ENCODE measurements around the gene ATXN1.
A peak's percentile ranks its signal among the peaks of the same experiment; 100 is the strongest.

The ATXN1 gene

GRCh38 chr6:16505711-16506357 lies 255.4 kb downstream of the ATXN1 start:
- H3K27me3 ChIP-seq (ENCODE audit: insufficient read depth, poor library complexity, severe bottlenecking), result no peaks in the 10 kb centered on the region
- no peak for DNase-seq (ENCODE audit: low read depth in 1 of 2, low spot score in 1 of 2)
- H3K4me3 ChIP-seq (replicated peaks; ENCODE audit: insufficient read depth, low read length), result no peak overlapping the region
- no peak overlapping the region for H3K27ac ChIP-seq (replicated peaks)
- TF ChIP-seq POLR2AphosphoS5 (IDR thresholded peaks at IDR 0.05; ENCODE audit: low read depth) (no peak), REST (IDR thresholded peaks at IDR 0.05; ENCODE audit: insufficient replicate concordance, low read depth) (no peak), CTCF (IDR thresholded peaks at IDR 0.05; ENCODE audit: insufficient read depth, low read length) (no peak), GABPA (IDR thresholded peaks at IDR 0.05; ENCODE audit: low read depth) (no peak), SPI1 (IDR thresholded peaks at IDR 0.05; ENCODE audit: borderline replicate concordance, low read depth) (no peak)

- TF ChIP-seq POLR2AphosphoS5 (IDR thresholded peaks at IDR 0.05; ENCODE audit: low read depth), result no peak
These were observed 256.7 kb downstream of the ATXN1 start for GRCh38 chr6:16504609-16505008.

GRCh38 chr6:16503970-16504415 lies 257.3 kb downstream of the ATXN1 start:
- Histone ChIP-seq H3K4me3 (replicated peaks; ENCODE audit: insufficient read depth, low read length) (no peak overlapping the region), H3K27ac (replicated peaks) (no peak overlapping the region), H3K27me3 (ENCODE audit: insufficient read depth, poor library complexity, severe bottlenecking) (no peaks in the 10 kb centered on the region)
- TF ChIP-seq SPI1 (IDR thresholded peaks at IDR 0.05; ENCODE audit: borderline replicate concordance, low read depth), result peak; percentile 80; the same call in 1 of the 2 replicates
- no peak for TF ChIP-seq CTCF (IDR thresholded peaks at IDR 0.05; ENCODE audit: insufficient read depth, low read length)
- no peak for TF ChIP-seq GABPA (IDR thresholded peaks at IDR 0.05; ENCODE audit: low read depth)
- TF ChIP-seq POLR2AphosphoS5 (IDR thresholded peaks at IDR 0.05; ENCODE audit: low read depth), result peak; percentile 84
- no peak for TF ChIP-seq REST (IDR thresholded peaks at IDR 0.05; ENCODE audit: insufficient replicate concordance, low read depth)
- peak in 1 of 2 experiments; percentile 87 for DNase-seq (ENCODE audit: low read depth in 1 of 2, low spot score in 1 of 2)

More at GRCh38 chr6:16504609-16505008, 256.7 kb downstream of the ATXN1 start:
- DNase-seq (ENCODE audit: low read depth in 1 of 2, low spot score in 1 of 2), result no peak
- no peak overlapping the region for H3K4me3 ChIP-seq (replicated peaks; ENCODE audit: insufficient read depth, low read length)
- H3K27ac ChIP-seq (replicated peaks), result no peak overlapping the region
- H3K27me3 ChIP-seq (ENCODE audit: insufficient read depth, poor library complexity, severe bottlenecking), result no peaks in the 10 kb centered on the region

- Histone ChIP-seq H3K27ac (replicated peaks) (no peak overlapping the region), H3K4me3 (replicated peaks; ENCODE audit: insufficient read depth, low read length) (no peak overlapping the region), H3K27me3 (ENCODE audit: insufficient read depth, poor library complexity, severe bottlenecking) (no peaks in the 10 kb centered on the region)
- TF ChIP-seq CTCF (IDR thresholded peaks at IDR 0.05; ENCODE audit: insufficient read depth, low read length) (no peak), POLR2AphosphoS5 (IDR thresholded peaks at IDR 0.05; ENCODE audit: low read depth) (no peak), REST (IDR thresholded peaks at IDR 0.05; ENCODE audit: insufficient replicate concordance, low read depth) (no peak), SPI1 (IDR thresholded peaks at IDR 0.05; ENCODE audit: borderline replicate concordance, low read depth) (no peak), GABPA (IDR thresholded peaks at IDR 0.05; ENCODE audit: low read depth) (no peak)
- no peak for DNase-seq (ENCODE audit: low read depth in 1 of 2, low spot score in 1 of 2)
These were observed 258.0 kb downstream of the ATXN1 start for GRCh38 chr6:16503241-16503775.

Measured in HL-60 (cell line).